Measurements from ENCODE around the gene RPTN. TPM values are rescaled to one million over a fixed set of nuclear protein-coding genes. Genes with fewer than 3 reads are reported as not detected.

Gene RPTN
- total RNA-seq, 1 experiment from 2014 or later, result not detected

- no peaks in the 10 kb centered on the region for H3K9me3 ChIP-seq (ENCODE audit: control insufficient read depth, insufficient read depth, low read depth, low read length)
- ATAC-seq (no peak), DNase-seq (ENCODE audit: low read depth, low spot score) (no peak)
- no peak overlapping the region for H3K27ac ChIP-seq (ENCODE audit: low read length)
- no peaks in the 10 kb centered on the region; the same call in 1 of the 2 replicates for H3K27me3 ChIP-seq (ENCODE audit: control insufficient read depth, insufficient read depth, low read length)
- no peaks in the 10 kb centered on the region for H3K4me1 ChIP-seq (ENCODE audit: control insufficient read depth, insufficient read depth, low read length)
- TF ChIP-seq SIN3A (IDR thresholded peaks at IDR 0.05; ENCODE audit: borderline replicate concordance, insufficient read depth, low read depth, low read length), result no peak
- no peaks in the 10 kb centered on the region for H3K36me3 ChIP-seq (ENCODE audit: control insufficient read depth, insufficient read depth, low read length)
- in situ Hi-C loops (cut with HindIII; ENCODE audit: low pct_unique_long_range_greater_than_20kb, low sequenced_read_pairs), result no loop called here
- intact Hi-C loops (cut with micrococcal nuclease; ENCODE audit: unreplicated experiment), result loop anchor here (1.0 kb wide), 1 partner anchor 25 kb away; no protein-coding TSS in a partner anchor
- H3K4me3 ChIP-seq (ENCODE audit: low read depth in 2 of 2, low read length in 2 of 2), result no peak overlapping the region
- BruUV-seq (replicated peaks), result no TSS peak
- ChIA-PET CTCF (interaction anchor here (0.7 kb wide), 1 partner anchor 1062 kb away, joined by 3 read pairs; no protein-coding TSS in a partner anchor), POLR2A (no interaction called here)
These were observed 7.9 kb upstream of the RPTN start for GRCh38 chr1:152166966-152167365.

DNA sequence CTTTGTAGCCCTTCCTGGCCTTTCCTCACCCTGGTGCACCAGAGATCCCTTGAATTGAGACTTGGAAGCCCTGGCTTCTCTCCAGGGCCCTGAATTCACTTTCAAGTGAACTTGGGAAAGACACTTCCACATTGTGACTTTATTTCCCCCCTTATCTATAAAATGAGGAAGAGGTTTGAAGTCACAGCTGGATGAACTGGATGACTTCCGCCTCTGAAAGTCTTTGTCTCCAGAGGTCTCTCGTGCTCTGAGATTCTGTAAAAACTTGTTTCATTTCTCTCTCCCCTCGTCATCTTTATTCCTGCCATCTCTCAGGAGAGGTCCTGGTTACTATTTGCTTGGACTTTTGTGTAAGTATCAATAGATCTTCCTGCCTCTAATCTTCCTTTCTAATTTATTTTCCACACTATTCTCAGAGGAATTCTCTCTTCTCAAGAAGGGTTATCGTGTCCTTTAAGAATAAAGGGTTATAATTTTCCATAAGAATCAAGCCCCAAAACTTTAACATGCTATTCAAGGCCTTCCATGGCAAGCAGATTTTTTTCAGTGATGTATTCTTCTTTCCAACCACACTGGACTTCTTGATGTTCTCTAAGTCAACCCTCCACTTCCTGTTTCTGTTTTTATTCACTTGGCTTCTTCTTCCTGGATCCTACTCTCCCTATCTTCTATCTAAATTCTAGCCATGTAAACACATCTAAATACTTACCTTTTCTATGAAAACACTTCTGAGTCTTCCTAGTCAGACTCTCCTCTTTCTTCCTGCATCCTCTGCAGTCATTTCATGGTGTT, 6.5 kb upstream of the RPTN start:
- Histone ChIP-seq H3K36me3 (ENCODE audit: control insufficient read depth, insufficient read depth, low read length) (no peaks in the 10 kb centered on the region), H3K27ac (ENCODE audit: low read length) (no peak overlapping the region), H3K27me3 (ENCODE audit: control insufficient read depth, insufficient read depth, low read length) (no peaks in the 10 kb centered on the region), H3K4me1 (ENCODE audit: control insufficient read depth, insufficient read depth, low read length) (no peaks in the 10 kb centered on the region), H3K4me3 (ENCODE audit: low read depth in 2 of 2, low read length in 2 of 2) (no peak overlapping the region), H3K9me3 (ENCODE audit: control insufficient read depth, insufficient read depth, low read depth, low read length) (no peaks in the 10 kb centered on the region)
- intact Hi-C loops (cut with micrococcal nuclease; ENCODE audit: unreplicated experiment), result loop anchor here (1.0 kb wide), 1 partner anchor 23 kb away; no protein-coding TSS in a partner anchor
- ChIA-PET POLR2A (no interaction called here), CTCF (no interaction called here)
- no peak for DNase-seq (ENCODE audit: low read depth, low spot score)
- no peak for ATAC-seq
- no peak for TF ChIP-seq REST (IDR thresholded peaks at IDR 0.05; ENCODE audit: insufficient read depth in 1 of 2, low read depth in 2 of 2, low read length in 1 of 2)
- no peak for TF ChIP-seq POLR2AphosphoS5 (IDR thresholded peaks at IDR 0.05; ENCODE audit: low read depth, low read length)
- no peak for TF ChIP-seq CTCF (IDR thresholded peaks at IDR 0.05)
- no peak for TF ChIP-seq TCF7L2 (IDR thresholded peaks at IDR 0.05; ENCODE audit: low read depth, low read length)
- no peak for TF ChIP-seq SIN3A (IDR thresholded peaks at IDR 0.05; ENCODE audit: borderline replicate concordance, insufficient read depth, low read depth, low read length)
- in situ Hi-C loops (cut with HindIII; ENCODE audit: low pct_unique_long_range_greater_than_20kb, low sequenced_read_pairs), result no loop called here
- BruUV-seq (replicated peaks), result no TSS peak

DNA sequence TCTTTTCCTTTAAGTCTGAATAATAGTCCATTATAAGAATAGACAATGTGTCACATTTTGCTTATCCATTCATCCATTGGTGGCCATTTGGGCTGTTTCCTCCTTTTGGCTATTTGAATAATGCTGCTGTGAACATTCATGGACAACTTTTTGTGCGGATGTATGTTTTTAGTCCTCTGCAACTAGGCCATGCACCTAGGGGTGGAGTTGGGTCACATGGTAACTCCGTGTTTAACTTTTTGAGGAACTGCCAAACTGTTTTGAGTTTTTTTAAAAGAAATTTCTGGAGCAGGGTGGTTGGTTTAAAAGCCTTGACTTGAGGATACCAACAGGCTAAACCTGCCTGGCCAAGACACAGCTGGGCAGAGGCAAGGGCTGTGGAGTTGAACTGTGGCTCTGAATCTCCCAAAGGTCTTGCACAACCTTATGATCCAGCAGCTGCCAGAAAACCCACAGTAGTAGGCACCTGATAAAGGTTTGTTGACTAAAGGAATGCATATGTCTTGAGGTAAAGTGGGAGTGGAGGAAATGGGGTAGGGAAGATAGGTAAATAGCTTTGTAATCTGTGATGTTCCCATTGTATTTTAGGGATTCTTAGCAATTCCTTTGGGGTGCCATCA, 5.6 kb upstream of the RPTN start:
- ATAC-seq (no peak), DNase-seq (ENCODE audit: low read depth, low spot score) (no peak)
- in situ Hi-C loops (cut with HindIII; ENCODE audit: low pct_unique_long_range_greater_than_20kb, low sequenced_read_pairs), result no loop called here
- ChIA-PET POLR2A (no interaction called here), CTCF (no interaction called here)
- Histone ChIP-seq H3K36me3 (ENCODE audit: control insufficient read depth, insufficient read depth, low read length) (no peaks in the 10 kb centered on the region), H3K9me3 (ENCODE audit: control insufficient read depth, insufficient read depth, low read depth, low read length) (no peaks in the 10 kb centered on the region), H3K27me3 (ENCODE audit: control insufficient read depth, insufficient read depth, low read length) (no peaks in the 10 kb centered on the region), H3K27ac (ENCODE audit: low read length) (no peak overlapping the region), H3K4me1 (ENCODE audit: control insufficient read depth, insufficient read depth, low read length) (no peaks in the 10 kb centered on the region), H3K4me3 (ENCODE audit: low read depth in 2 of 2, low read length in 2 of 2) (no peak overlapping the region)
- BruUV-seq (replicated peaks), result no TSS peak
- intact Hi-C loops (cut with micrococcal nuclease; ENCODE audit: unreplicated experiment), result no loop called here
- TF ChIP-seq CTCF (IDR thresholded peaks at IDR 0.05), result no peak
- no peak for TF ChIP-seq SIN3A (IDR thresholded peaks at IDR 0.05; ENCODE audit: borderline replicate concordance, insufficient read depth, low read depth, low read length)
- TF ChIP-seq TCF7L2 (IDR thresholded peaks at IDR 0.05; ENCODE audit: low read depth, low read length), result no peak
- no peak for TF ChIP-seq REST (IDR thresholded peaks at IDR 0.05; ENCODE audit: insufficient read depth in 1 of 2, low read depth in 2 of 2, low read length in 1 of 2)
- no peak for TF ChIP-seq POLR2AphosphoS5 (IDR thresholded peaks at IDR 0.05; ENCODE audit: low read depth, low read length)
